Measurements from ENCODE around the gene MARK4.
"Not testable (repeated sequence)": the region's sequence is repeated elsewhere in the genome, so short reads cannot be mapped to it uniquely, and the experiment has no call there.

Gene MARK4

DNA sequence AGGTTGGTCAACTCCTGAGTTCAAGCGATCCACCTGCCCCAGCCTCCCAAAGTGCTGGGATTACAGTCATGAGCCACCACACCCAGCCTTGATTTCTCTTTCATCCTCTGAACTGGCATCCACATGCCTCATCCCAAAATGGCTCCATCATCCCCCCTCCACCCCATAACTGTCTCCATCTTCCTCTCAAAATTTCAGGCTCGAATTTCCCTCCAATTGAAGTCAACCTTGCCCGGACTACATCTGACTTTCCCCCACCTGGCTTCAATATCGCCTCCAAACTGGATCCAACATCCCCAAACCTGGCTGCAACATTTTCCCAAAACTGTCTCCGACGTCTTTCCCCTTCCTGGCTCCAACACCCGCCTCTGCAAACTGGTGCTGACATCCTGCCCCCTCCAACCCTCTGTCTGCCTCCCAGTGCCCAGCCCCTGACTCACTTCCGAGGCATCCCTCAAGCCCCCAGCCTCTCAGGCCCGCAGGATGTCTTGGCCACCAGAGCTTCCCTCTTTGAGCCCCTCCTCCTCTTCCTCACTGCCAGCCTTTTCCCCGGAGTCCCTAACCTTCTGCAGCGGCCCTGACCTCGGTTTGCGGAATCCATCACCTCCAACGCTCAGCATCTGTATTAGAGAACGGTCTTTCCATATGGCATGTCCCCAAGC is 6.8 kb upstream of the MARK4 start:
- DNase-seq: no peak

DNA sequence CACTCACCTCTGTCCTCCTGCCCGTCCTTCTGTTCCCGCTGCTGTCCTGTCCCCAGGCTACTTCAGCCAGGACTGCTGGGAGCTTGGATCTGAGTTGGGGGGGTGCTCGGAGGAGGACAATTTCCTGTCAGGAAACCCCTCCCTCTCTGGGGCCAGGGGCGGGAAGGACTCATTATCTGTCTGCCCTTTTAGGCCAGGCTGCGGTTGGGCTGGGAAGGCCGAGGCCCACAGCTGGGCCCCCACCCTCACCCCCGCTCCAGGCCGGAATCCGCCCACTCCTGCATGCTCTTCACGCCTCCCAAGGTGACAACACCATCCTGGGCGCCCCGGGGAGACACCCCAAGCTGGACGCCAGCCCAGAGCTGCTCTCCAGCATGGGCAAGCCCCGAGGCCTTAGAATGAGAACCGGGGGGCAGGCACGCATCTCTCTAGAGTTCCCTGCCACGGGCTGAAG is 5.7 kb upstream of the MARK4 start, which contains the start of gene EXOC3L2:
Gene EXOC3L2 (minus strand): TSS at position 74 of the 454 bp plus-strand sequence. CDS start 6,362 bp downstream, outside the sequence.
- no peak for DNase-seq

DNA sequence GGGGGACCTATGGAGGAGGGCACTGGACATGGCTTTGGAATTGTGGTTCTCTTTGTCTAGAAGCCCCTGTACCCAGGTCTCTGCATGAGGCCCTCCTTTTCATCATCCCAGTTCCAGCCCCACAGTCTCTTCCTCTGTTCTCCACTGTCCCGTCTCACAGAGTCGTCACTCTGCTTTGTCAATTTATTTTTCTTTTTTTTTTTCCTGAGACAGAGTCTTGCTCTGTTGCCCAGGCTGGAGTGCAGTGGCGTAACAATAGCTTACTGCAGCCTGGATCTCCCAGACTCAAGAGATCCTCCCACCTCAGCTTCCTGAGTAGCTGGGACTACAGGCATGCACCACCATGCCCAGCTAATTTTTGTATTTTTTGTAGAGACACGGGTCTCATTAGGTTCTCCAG is 5.2 kb upstream of the MARK4 start:
- no peak for DNase-seq

DNA sequence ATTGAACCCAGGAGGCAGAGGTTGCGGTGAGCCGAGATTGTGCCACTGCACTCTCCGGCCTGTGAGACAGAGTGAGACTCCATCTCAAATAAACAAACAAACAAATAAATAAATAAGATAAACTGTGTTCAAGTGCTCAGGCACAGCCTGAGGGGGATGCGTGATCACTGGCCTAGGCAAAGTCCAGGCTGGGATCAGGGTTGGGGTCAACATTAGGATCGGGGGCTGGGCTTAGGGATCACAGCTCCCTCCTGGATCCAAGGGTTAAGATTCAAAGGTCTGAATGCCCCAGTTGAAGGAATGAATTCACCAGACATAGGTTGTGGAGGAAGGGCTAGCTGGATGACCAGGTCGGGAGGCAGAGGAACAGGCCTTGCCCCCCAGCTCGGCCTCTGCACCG is 3.9 kb upstream of the MARK4 start:
- DNase-seq: no peak

DNA sequence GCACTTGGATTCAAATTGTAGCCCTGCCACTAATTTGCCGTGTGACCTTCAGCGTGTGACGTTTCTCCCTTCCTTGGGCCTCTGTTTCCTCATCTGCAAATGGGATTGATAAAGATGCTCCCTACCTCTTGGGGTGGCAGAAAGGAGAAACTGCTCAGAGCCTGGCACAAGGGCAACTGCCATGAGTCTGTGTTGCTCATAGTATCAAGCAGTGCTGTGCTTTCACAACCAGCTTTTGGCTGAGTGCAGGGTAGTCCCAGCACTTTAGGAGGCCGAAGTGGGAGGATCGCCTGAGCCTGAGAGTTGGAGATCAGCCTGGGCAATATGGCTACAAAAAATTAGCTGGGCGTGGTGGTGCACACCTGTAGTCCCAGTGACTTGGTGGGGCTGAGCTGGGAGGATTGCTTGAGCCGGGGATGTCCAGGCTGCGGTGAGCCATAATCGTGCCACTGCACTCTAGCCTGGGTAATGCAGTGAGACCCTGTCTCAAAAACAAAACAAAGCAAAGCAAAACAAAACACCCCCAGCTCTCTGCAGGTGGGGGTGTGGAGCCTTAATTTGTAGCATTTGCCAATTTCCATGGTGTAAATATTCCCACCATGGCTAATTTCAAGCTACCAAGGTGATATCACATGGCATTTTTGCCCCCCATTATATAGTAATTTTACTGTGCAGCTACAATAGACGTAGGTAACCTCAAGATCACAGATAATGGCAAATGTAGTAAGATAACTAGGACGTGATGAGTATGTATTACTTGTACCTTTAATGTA is 1.6 kb upstream of the MARK4 start:
- DNase-seq: no peak

DNA sequence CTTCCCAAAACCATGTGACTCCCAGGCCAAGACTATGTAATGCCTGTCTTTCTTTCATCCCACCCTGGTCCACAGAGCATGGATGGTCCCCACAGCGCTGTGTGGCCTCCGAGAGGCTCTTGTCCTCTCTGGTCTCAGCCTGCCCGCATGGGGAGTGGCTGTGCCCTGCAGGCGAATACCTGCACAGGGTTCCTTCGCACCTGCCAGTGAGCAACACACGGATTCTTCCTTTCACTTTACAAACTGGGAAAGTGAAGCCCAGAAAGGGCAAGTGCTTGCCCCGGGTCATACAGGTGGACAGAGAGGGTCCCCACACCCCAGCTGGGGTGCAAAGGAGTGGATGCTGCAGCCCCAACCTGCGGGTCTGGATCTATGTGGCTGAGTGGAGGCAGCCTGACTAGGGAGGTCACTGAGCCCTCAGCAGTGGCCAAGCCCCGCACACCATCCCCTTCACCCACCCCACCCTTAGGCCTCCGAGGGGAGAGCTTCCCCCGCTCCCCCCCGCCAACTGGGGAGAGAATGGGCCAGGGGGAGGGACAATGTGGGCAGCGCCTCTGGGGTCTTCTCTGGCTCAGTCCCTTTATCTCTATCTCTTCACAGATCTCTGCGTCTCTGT is 747 bp upstream of the MARK4 start:
- no peak for DNase-seq

DNA sequence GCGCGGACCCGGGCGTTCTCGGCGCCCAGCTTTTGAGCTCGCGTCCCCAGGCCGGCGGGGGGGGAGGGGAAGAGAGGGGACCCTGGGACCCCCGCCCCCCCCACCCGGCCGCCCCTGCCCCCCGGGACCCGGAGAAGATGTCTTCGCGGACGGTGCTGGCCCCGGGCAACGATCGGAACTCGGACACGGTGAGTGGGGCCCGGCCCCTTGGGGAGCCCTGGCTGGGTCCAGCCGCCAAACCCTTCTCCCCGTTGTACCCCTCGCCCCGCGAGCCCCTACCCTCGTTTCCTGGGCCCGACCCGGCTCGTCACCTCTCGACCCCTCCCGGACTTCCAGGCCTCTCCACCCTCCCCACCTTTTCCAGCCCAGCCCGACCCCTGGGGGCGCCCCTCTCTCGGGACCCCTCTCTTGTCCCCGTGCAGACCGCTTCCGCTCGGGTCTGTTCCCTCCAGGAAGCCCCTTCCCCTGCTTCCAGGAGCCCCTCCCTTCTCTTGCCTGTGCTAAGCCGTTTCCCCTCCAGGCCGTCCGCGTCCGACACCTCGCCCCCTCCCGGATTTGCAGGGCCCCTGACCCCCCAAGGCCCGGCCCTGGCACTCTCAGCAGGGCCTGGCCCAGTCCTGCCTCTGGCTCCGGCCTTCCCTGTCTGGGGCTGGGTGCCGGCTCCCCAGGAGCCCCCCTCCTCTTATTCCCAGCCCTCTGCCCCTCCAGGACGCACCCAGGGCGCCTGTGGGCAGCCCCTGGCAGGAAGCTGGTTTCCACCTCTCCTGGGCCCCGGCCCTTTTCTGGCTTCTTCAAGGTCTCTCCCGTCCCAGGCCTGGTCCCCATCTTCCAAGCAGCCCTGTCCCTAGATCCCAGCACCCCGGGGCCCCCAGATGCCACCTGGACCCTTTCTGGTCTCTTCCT is 632 bp downstream of the MARK4 start:
- no peak for DNase-seq

DNA sequence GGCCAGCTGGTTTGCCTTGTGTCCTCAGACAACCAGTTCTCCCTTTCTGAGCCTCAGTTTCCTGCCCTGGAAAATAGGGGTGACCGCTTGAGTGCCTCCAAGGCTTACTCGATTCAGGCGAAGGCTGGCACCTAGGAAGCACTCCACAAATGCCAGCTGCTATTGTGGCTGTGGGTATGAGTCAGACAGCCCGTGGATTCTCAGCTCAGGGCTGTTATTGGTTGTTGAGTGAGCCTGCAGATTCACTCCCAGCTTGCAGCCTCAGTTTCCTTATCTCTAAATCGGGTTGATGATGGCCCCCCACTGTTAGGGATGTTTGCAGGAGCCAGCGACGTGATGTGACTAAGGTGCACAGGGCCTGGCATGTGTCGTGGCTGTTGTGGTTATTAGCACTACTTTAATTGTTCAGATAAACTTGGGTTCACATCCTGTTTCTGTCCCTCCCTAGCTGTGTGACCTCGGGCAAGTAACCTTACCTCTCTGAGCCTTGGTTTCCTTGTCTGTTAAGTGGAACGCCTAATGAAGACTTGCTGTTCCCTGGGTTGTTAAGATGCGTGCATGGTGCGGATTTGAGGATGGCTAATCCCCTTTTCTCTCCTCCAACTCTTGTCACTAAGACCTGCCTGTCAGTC is 2.4 kb downstream of the MARK4 start:
- no peak for DNase-seq

DNA sequence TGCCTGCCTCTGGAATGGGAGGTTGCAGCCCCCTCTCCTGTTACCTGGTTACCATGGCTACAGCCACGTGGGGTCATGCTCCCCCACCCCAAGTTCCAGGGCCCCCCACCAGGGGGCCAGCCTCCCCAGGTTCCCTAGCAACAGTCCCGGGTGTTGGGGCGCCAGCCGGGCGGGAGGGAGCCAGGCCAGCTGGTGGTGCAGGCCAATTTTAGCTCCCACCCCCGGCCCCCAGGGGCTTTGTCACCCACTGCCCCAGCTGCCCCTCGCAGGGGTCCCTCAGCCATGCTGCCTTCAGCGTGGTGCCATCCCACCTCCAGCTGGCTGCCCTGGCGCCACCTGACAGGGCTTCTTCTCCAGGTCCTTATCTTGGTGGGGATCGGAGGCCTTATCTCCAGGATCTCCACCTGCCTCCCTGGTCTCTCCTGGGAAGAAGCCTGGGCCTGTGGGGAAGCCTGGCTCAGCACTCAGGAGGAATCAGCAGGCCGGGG is 3.0 kb downstream of the MARK4 start:
- DNase-seq: no peak

DNA sequence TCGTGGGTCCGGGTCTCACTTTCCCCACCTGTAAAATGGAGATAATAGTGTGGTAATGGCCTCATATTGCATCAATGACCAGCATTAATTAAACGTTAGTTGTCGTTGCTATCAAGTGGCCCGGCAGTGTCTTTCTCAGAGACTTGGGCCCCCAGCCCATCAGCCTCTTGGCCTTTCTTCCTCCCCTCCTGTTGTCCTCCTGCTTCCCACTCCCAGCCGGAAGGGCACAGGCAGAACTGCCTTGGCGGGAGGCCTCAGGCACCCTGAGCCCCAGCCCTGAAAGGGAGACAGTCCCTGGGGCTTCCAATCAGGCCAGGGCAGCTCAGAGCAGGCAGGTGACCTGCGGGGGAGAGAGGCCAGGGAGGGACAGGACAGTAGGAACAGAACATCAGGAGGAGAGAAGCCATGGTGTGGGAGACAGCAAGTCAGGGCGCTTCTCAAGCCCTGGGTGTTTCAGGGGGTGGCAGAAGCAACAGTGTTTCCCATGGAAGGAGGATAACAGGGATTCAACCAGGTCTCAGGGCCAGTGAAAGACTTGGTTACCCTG is 4.6 kb downstream of the MARK4 start:
- no peak for DNase-seq

DNA sequence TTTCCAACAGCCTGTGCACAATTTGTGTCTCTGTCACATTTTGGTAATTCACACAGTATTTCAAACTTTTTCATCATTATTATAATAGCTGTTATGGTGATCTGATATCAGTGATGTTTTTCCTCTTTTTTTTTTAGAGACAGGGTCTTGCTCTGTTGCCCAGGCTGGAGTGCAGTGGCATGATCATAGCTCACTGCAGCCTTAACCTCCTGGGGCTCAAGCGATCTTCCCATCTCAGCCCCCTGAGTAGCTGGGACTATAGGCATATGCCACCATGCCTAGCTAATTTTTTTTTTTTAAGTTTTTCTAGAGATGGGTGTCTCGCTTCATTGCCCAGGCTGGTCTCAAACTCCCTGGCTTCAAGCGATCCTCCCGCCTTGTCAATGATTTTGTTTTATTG is 5.8 kb downstream of the MARK4 start:
- no peak for DNase-seq

DNA sequence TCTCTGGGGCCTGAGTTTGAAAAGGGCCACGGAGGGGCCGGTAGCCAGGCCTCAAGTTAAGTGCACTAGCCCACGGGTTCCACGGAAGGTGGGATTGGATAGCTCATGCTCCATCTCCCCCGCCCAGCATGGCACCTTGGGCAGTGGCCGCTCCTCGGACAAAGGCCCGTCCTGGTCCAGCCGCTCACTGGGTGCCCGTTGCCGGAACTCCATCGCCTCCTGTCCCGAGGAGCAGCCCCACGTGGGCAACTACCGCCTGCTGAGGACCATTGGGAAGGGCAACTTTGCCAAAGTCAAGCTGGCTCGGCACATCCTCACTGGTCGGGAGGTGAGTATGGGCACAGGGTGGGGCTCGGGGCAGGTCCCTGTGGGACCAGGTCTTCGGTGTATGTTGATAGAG is 7.8 kb downstream of the MARK4 start:
- no peak for DNase-seq

DNA sequence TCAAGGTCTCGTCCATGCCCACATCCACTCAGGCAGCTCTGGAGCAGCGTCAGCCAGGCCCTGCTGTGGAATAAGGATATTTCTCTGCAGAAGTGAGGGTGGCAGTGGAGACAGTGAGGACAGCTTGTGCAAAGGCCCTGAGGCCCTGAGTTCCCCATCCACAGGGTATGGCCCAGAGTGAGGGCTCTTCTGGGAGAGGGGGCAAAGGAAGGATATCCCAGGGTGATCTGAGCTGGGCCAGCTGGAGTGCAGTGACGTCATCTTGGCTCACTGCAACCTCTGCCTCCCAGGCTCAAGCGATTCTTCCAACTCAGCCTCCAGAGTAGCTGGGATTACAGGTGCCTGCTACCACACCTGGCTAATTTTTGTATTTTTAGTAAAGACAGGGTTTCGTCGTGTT is 11.5 kb downstream of the MARK4 start:
- no peak for DNase-seq

DNA sequence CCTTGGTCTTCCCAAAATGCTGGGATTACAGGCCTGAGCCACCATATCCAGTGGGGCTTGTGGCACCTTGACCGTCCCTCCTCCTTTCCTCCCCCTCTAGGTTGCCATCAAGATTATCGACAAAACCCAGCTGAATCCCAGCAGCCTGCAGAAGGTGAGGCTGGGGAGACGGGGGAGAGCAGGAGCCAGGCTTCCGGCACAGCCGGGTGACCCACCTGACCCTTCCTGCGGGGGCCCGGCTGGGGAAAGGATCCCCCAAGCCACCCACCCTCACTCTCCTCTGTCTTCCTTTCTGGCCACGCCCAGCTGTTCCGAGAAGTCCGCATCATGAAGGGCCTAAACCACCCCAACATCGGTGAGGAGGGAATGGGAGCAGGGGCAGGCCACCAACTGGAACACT is 11.9 kb downstream of the MARK4 start:
- no peak for DNase-seq

DNA sequence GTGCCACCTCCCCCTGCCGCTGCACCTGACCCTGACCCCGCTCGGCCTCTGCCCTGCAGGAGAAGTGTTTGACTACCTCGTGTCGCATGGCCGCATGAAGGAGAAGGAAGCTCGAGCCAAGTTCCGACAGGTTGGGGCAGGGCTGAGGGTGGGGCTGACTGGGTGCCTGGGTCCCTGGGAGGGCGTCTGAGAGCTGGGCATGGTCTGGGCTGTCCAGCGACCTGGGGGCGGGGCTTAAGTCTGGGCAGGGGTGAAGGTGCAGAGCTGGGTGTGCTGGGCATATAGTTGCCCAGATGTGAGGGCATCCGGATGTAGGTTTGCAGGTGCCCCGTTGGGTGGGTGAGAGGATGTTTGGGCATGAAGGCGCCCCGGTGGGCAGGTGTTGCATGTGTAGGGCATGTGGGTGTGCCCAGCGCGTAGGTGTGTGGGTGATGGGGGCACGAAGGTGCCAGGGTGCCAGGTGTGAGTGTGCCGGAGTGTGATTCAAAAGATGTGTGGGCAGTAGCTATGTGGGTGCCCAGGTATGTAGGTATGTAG is 13.8 kb downstream of the MARK4 start:
- no peak for DNase-seq

DNA sequence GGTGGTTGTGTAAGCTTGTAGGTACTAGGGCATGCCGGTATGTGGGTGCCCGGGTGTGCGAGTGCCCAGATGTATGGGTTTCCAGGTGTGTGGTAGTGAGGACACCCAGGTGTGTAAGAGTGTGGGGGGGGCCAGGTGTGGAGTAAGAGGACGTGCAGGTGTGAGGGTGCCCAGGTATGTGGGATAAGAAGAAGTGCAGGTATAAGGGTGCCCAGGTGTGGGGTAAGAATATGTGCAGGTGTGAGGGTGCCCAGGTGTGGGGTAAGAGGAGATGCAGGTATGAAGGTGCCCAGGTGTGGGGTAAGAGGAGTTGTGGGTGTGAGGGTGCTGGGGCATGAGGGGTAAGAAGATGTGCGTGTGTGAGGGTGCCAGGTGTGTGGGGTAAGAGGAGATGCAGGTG is 14.3 kb downstream of the MARK4 start:
- no peak for DNase-seq

DNA sequence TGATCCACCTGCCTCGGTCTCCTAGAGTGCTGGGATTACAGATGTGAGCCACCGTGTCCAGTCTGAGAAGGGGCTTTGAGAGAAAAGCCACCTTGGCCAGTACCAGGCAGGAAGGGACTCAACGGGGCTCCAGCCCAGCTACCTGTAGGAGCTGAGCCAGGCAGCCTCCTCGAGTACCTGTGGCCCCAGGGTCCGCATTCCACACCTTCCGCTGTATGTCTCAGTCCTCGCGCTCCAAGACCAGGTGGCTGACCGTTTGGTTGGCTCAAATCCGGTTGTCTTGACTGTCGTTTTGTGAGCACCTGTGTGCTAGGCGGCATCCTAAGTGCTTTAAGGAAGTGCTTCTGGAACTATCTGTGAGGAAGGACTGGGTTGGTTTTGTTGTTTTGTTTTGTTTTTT is 16.2 kb downstream of the MARK4 start:
- DNase-seq: no peak

DNA sequence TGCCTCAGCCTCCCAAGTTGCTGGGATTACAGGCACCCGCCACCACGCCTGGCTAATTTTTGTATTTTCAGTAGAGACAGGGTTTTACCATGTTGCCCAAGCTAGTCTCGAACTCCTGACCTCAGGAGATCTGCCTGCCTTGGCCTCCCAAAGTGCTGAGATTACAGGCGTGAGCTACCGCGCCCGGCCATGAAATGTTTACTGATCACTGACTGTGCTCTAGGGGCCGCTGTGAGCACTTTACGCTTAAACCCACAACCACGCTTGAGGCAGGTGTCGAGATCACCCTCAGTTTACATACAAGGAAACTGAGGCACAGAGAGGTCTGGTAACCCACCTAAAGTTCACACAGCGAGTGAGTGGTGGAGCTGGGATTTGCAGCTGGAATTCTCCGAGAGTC is 18.9 kb downstream of the MARK4 start:
- DNase-seq: not testable (repeated sequence)

DNA sequence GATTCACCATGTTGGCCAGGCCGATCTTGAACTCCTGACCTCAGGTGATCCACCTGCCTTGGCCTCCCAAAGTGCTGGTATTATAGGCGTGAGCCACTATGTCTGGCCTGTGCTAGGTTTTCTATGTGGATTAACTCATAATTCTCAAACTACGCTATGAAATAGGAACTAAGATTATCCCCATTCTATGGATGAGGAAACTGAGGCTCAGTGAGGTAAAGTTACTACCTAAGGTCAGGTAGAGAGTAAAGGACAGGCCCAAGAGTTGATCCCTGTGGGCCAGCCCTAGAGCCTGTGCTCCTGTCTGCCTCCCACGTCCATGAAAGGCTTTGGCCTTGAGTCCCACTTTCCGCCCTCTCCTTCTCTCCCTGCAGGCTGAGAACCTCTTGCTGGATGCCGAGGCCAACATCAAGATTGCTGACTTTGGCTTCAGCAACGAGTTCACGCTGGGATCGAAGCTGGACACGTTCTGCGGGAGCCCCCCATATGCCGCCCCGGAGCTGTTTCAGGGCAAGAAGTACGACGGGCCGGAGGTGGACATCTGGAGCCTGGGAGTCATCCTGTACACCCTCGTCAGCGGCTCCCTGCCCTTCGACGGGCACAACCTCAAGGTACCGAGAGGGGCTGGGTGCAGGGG is 20.1 kb downstream of the MARK4 start:
- no peak for DNase-seq

DNA sequence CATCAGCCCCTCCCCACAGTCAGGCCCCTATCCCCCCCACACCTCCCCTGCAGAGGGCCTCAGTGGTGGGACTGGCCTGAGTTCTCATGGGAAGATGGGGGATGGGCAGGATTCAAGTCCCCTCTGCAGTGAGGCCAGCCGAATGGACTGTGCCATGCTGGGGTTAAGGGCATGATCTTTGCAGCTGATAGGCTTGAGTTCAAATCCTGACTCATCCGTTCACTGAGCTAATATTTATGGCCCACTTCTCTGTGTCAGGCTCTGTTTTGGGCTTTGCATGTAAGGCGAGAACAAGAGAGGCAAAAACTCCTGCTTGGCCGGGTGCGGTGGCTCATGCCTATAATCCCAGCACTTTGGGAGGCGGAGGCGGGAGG is 20.7 kb downstream of the MARK4 start:
- no peak for DNase-seq

DNA sequence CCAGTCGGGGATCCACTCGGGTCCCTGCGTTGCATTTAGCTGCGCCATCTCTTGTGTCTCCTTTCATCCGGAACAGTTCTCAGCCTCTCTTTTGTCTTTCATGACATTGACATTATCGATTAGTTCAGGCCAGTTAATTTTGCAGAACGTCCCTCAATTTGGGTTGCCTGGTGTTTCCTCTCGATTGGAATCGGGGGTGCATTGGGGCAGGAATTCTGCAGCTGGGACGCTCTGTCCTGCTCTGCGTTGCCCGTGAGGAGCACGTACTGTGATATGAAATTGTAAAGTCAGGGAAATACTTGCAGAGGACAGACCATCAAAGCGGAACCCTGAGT is 22.4 kb downstream of the MARK4 start:
- no peak for DNase-seq
